ENCODE measurements around the gene L3HYPDH.
"Not testable (repeated sequence)": the region's sequence is repeated elsewhere in the genome, so short reads cannot be mapped to it uniquely, and the experiment has no call there.

L3HYPDH gene

GRCh38 chr14:59475709-59476108 is 8.5 kb downstream of the L3HYPDH start:
- no peak for DNase-seq

GRCh38 chr14:59474172-59474571 is 10.0 kb downstream of the L3HYPDH start:
- DNase-seq: peak; percentile 56

DNA sequence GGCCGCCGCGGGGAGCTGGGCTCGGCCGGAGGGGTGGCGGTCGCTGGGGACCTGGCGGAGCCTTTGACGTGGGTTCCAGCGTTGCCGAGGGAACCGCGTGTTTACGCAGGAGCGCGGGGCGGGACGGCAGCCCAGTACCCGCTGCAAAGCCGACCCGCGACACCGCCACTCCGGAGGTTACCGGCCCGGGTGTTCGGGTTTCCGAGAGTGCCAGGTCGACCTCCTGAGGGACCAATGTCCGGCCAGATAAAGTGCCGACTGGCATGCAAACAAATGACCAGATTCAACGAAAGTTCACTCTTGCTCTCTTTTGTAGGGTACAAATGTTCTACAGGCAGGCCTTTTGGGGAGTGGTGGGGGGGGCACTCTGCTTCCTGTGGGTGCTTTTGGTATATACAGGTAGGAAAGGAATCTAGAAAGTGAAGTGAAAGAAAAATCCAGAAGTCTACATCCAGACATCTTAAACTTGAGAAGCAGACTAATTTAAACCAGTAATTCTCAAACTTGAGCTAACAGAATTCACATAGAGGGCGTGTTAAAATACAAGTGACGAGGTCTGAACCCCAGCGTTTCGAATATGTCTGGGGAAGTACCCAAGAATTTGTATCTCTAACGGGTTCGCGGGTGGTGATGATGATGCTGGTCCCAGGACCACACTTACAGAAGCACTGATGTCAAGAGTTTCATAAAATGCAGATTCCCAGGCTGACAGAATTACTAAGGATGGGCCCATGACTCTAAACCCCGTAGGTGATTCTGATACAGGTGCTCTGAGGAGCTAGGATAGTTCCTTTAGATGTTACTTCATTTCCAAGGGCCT is 18.7 kb downstream of the L3HYPDH start, which contains the start of gene GPR135:
TSS of gene GPR135 (minus strand) at position 65 of the 820 bp plus-strand sequence. CDS start 154 bp downstream, outside the sequence.
- DNase-seq: no peak

DNA sequence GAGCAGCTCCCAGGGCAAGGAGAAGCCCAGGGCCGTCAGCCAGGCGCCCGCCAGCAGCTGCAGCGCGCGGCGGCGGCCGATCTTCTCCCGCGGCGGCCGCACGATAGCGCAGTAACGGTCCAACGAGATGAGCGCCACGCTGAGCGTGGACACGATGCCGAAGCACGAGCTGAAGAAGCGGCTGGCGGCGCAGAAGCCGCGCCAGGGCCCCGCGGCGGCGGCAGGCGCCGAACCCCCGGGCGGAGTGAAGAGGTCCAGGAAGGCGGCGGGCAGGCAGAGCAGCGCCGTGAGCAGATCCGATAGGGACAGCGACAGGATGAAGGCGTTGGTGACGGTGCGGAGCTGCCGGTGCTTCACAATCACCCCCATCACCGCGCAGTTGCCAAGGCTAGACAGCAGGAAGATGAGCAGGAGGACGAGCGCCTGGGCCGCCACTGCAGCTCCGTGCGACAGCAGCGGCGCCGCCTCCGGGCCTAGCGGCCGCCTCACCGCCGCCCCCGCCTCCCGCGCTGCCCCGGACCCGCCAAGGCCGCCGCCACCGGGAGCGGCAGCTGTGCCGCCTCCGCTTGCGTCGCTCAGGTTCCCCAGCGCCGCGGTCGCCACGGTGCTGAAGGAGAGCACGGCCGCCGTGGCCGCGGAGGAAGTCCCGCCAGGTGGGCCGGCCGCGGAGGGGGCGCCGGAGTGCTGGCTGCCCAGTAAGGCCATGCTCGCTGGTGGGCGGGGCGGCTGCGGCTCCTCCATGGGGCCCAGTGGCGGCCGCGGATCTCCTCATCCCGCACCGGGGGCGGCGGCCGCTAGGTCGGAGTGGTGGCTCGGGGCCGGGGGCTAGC is 19.5 kb downstream of the L3HYPDH start:
- DNase-seq: peak; percentile 58

DNA sequence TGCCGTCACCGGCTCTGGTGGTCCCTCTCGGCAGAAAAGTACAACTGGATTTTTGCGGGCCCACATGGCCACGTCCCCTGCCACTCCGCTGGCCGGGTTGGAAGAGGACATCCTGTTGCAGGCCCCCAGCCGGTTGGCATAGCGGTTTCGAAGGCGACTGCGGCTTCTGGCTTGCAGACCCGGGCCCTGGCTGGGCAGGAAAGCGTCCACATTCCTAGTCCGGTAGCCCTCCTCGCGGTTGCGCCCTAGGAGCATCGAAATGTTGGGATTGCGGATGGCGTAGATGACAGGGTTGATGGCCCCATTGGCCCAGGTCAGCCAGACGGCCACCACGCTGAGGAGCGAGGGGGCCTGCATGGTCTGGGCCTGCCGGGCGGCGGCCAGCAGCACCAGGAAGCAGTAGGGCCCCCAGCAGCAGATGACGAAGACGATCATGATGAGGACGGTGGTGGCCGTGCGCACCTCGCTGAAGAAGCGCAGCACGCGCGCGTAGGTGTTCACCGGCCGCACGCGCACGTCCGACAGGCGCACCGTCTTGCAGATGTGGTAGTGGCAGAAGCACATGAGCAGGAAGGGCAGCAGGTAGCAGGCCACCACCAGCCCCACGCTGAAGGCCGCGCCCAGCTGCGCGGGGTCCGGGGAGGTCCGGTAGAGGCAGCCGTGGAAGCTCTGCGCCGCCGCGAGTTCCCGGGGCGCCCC is 20.3 kb downstream of the L3HYPDH start:
- no peak for DNase-seq

- no peak for DNase-seq
Observed at GRCh38 chr14:59461891-59462290, 22.3 kb downstream of the L3HYPDH start.

GRCh38 chr14:59460378-59460777 is 23.8 kb downstream of the L3HYPDH start:
- no peak for DNase-seq

DNA sequence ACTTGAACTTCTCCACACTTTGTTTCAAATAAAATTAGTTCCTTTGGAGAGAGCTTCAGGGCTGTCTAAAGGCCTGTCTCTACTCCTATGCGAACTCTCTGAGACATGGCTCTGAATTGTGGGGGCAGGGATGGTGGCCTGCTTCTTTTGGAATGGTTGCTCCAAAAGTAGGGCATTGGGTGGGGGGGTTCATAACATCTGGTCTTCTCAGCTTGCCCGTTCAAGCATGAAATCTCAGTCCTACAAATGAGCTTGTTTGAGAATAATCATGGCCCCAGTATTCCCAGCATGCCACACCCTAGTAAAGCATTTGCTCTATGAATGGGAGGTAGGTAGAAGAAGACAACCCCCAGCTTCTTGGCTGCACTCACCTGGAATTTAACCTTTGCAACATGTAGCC is 25.7 kb downstream of the L3HYPDH start:
- no peak for DNase-seq

GRCh38 chr14:59455411-59455810 is 28.8 kb downstream of the L3HYPDH start:
- DNase-seq: peak; percentile 32

GRCh38 chr14:59454139-59454538 is 30.1 kb downstream of the L3HYPDH start:
- DNase-seq: peak; percentile 92

DNA sequence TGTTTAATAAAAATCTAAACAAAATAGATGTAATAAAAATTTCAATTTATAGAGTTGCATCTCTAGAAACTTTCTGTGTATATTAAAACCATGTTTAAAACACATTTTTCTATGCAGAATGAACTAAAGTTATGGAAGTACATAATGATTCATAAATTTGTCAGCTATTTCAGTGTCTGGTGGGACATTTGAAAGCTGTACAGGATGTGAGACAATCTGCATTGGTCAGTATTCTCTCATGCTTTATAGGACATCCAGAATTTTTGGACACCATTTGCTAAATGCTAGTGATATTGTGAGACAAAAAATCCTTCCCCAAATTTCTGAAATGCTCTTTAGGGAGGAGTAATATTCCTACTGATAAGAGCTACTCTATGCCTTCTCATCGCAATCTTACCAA is 32.4 kb downstream of the L3HYPDH start:
- no peak for DNase-seq

GRCh38 chr14:59450716-59451115 is 33.5 kb downstream of the L3HYPDH start:
- DNase-seq: no peak

DNA sequence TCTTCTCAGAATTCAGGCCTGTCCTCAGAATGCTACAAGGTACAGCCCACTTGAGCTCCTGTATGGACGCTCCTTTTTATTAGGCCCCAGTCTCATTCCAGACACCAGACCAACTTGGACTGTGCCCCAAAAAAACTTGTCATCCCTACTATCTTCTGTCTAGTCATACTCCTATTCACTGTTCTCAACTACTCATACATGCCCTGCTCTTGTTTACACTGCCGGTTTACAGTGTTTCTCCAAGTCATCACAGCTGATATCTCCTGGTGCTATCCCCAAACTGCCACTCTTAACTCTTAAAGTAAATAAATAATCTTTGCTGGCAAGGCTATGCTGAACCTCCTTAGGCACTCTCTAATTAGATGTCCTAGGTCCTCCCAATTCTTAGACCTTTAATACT is 35.5 kb downstream of the L3HYPDH start:
- DNase-seq: not testable (repeated sequence)

GRCh38 chr14:59439256-59439965 is 44.8 kb downstream of the L3HYPDH start:
- DNase-seq: peak; percentile 41

- DNase-seq: peak; percentile 83
Observed at GRCh38 chr14:59438195-59438647, 46.0 kb downstream of the L3HYPDH start.

DNA sequence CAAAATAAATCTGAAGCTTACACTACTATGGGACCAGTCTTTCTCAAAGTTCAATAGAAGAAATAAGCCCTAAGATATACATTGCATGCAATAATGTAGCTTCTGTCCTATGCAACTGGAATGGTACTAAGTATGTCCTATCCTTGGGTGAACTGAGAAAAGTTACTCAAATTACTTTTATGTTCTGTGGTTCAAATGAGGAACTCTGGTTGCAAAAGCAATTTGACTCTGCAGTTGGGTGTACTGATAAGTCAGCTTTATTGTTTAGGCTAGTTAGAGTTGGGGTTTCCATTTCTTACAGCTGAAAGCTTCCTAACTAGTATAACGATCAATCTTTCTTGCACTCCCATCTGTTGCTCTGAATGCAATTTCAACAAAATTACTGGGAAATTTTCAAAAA is 48.2 kb downstream of the L3HYPDH start:
- no peak for DNase-seq

DNA sequence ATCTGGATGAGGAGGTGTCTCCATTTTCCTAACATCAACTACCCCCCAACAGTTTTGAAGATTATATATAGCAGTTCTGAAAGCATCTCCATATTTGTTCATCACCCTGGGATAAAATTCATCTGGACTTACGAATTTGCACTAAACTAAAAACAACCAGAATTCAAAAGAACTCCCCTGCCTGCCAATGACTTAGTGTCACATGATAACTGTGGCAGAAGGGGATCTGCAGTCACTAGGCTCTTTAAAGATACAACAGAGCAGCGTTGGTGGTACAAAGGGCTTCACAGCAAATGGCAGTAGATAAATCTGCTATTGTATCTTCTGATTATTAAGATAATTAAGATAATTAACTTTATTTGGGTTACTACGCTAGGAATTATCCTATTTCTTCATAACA is 49.1 kb downstream of the L3HYPDH start:
- DNase-seq: no peak

DNA sequence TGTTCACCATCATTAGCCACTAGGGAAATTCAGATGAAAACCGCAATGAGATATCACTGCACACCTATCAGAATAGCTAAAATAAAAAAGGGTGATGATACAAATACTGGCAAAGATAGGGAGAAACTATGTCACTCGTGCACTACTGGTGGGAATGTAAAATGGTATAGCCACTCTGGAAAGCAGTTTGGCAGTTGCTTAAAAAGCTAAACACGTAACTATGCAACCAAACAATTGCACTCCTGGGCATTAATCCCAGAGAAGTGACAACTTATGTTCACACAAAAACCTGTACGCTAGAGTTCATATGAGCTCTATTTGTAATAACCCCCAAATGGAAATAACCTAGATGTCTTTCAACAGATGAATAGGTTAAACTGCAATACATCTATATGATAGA is 54.4 kb downstream of the L3HYPDH start:
- DNase-seq: no peak

GRCh38 chr14:59428581-59429012 is 55.6 kb downstream of the L3HYPDH start:
- DNase-seq: peak; percentile 59

DNA sequence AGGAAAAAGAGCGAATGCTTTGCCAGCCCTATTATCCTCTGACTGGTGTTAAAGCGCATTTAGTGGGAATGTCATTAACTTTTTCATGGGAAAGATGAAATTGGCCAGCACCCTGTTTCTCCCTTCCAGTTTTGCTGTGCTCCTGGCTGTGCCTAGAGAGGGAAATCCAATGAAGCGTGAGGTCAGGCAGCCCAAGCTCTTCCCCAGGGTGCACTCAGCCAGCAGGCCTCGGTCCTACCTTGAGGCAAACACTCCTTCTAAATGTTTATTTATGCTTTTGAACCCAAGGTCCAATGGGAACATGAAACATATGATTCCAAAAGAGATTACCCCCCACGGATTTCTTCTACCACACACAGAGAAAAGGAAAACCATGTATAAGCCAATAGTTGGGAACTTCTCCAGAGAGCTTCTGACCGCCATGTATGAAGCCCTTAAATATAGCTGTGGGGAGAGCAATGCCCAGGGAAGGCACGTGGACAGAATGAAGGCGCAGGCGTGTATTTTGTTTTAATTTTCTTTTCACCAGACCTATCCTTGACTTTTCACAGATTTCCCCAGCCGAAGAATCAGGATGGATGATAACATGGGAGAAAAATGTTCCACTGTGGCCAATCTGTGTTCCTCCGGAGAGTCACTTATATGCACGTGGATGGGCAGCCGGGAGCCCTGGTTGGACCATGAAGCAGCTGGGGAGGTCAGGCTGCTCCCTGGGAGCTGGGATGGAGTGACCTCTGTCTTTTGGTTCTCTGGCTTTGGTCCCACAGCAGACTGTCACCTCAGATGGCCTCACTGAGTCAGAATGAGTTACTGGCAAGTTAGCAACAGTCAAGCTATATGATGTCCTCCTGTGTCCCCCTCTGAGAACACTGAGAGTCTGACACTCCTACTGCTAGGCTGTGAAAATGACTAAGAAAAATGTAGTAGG is 56.3 kb downstream of the L3HYPDH start:
- peak; percentile 56 for DNase-seq

DNA sequence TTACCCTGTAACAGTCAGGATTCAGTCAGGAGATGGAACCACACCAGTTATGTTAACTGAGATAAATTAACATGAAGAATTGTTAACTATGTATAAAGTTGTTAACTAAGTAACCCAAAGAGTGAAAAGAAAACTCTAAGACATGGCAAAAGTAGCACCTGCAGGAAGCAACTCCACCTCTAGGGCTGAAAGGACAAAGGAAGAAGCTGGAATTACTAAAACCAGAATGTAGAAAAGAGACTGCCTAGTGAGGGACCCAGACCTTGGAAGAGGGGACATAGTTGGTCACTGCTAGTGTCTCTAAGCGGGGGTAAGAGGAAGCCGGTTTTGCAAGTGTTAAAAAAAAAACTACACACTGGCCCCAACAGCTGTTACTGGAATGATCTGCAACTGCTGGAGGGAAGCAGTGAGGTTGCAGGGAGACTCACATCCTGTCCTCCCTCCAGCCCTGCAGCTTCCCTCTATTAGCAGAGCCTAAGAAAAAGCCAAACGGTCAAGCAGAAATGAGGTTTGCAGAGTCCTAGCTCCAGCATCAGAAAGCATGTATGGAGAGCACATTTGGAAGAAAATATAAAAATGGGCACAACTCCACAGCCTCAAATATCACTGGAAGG is 58.8 kb downstream of the L3HYPDH start:
- peak; percentile 50 for DNase-seq
